NK-92 (cell line): ENCODE results near the gene ANAPC7.
"Not testable (repeated sequence)": the region's sequence is repeated elsewhere in the genome, so short reads cannot be mapped to it uniquely, and the experiment has no call there.

Source experiments
- DNase-seq: peaks from one replicate; lab custom pipeline; 2025; ENCODE audit not compliant: unreplicated experiment; lab: John Stamatoyannopoulos, UW

The ANAPC7 gene

DNA sequence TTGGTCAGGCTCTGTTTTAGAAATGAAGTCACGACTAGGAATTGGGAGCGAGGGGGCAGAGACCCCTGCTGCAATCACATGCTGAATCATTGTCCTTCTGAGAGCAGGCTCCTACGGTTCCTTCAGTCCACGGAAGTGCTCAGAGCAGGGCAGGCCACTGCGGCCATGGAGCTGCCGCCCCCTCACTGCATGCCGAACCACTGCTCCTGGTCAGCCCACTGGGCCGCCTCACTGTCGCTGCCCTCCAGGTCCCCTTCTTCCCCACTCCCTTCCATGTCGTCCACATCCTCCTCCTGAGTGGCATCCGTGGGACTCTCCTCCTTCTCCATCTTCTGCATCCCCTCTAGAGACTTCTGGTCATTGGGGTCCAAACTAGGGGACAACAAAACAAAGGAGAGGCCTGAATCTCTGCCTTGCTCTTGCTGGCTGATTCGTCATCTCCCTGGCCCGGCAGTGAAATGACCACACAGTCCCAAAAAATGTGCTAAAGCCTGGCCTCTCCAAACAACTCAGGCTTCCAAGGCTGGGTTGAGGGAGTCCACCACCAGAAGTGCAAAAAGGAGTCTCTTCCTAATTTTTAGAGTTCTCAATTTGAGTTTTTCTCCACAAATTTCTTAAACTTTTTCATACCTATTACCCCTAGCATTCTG lies 29.4 kb downstream of the ANAPC7 start:
- DNase-seq: no peak

DNA sequence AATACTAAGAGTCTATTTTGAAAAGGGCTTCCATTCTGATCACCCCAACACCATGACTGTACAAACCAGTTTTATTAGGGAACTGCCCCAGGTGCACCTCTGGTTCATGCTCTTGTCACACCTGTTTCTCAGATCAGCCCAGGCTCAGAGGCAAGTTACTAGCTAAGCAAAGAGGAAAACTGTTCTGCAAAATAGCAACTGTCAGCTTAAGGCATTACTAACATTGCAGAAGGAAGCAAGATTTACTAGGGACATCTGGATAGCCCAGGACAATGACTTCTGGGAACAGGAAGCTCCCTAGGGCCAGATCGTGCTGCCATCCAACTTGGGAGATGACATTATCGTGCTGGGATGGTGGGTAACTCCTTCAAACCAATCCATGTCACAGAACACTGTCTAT lies 30.1 kb downstream of the ANAPC7 start:
- DNase-seq: no peak

DNA sequence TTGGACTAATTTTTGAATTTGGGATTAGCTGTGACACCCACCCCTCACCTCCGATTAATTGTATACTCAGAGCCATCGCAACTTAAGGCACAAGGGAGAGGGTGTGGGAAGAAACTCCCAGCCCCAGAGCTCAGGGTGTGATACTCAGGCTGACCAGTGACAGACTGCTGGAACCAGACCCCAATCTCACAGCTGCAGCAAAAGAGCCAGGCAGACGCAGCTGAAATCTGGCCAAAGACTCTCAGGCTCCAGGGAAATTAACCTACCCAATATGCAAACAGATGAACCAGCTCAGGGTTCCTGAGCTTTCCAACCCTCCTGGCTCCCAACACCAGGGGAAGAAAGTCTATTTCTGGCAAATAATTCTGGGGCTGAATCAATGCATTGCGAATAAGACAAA lies 30.5 kb downstream of the ANAPC7 start:
- DNase-seq: no peak

DNA sequence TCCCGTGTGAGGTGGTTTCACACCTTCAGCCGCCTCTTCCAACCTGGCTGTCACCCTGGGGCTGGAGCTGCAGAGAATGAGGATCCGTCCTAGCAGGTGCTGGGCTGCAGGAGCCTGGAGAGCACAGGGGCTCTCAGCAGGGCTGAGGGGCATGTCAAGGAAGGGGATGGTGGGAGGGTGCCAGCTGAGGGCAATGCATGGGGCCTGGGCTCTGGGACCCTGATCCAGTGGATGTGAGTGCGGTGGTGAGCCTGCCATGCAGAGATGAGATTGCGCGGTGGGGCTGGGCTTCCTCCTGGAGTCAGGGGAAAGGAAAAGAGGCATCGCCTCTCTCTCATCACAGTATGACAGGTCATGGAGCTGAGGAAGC lies 31.5 kb downstream of the ANAPC7 start:
- DNase-seq: no peak

DNA sequence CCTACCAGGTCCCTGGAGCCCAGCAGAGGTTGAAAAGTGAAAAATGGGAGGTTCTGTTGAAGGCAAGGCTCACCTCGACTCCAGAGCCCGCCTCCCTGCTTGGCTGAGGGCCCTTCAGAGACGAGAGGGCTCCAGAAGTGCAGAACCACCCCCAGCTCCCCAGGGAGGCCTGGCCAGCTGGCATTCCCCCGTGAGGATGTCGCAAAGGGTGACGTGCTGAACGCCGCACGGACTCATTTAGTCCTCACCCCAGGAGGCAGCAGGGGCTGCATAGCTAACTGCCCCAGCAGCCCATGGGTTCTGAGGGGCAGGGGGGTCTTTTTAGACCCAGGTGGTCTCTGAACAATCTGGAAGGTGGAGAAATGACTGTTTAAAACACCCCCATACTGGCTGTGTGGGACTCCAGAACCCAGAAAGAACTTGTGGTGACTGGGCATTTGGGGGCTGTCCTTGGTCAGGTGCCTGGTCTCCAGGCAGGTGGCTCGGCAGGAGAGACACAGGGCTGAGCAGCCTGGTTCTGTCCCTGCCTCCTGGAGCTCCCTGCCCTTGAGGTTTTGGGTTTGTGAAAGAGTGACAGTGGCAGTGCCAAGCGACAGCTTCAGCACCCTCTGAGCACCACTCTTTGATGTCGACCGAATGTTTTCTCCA lies 32.0 kb downstream of the ANAPC7 start:
- DNase-seq: no peak

DNA sequence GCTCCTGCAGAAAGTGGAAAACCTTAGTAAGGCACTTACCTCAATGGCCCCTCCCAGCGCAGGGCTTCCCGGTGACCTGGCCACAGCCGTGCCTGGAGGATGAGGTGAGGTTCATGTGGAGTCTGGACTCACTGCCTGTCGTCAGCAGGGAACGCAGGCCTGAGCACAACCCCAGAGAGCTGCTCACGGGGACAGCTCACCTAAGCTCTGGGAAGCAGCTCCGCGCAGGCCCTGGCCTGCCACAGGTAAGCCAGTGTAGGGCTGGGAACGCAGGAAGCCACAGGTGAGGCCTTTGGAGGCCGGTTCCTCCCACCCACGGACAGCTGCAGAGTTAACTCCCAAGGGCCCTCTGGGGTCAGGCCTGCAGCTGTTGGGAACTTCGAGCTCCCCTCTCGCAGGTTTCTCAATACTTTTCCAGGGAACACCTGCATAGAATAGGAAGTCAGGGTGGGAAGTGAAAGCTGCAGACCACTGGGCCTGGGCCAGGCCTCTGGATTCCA lies 32.7 kb downstream of the ANAPC7 start:
- no peak for DNase-seq

DNA sequence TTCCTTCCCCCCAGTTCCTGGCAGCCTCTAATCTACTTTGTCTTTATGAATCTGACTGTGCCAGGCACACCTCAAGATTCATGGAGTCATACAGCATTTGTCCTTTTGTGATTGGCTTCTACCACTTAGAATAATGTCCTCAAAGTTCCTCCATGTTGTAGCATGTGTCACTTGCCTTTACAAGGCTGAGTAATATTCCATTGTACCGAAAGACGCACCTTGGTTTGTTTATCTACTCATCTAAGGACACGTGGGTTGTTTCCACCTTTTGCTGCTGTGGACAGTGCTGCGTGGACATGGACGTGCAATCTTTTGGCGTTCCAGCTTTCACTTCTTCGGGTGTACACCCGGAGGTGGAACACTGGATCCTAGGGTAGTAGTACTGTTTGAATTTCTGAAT lies 33.5 kb downstream of the ANAPC7 start:
- DNase-seq: no peak

DNA sequence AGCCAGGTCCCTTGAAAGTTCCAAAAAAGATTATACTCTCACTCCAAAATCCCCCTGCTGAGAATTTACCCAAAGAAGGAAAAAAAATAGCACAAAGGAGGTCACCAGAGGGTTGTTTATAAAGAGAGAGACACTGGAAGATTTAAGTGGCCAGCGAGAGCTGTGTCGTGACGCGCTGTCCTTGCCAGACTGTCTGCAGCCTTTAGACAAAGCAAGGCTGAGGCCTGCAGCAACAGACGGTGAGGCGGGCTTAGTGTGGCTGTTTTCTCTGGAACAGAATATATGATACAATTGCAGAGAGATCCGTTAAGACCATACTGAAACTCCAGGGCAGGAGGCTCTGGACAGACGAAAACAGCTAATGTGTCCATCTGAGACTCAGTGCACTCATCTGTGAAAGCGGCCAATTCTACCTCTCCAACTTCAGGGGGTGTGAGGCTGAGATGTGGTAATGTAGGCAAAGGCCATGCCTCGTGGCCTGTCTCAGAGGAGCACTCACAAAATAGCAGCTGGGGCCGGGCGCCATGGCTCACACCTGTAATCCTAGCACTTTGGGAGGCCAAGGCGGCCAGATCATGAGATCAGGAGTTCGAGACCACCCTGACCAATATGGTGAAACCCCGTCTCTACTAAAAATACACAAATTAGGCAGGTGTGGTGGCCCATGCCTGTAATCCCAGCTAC lies 36.2 kb downstream of the ANAPC7 start:
- DNase-seq: no peak

DNA sequence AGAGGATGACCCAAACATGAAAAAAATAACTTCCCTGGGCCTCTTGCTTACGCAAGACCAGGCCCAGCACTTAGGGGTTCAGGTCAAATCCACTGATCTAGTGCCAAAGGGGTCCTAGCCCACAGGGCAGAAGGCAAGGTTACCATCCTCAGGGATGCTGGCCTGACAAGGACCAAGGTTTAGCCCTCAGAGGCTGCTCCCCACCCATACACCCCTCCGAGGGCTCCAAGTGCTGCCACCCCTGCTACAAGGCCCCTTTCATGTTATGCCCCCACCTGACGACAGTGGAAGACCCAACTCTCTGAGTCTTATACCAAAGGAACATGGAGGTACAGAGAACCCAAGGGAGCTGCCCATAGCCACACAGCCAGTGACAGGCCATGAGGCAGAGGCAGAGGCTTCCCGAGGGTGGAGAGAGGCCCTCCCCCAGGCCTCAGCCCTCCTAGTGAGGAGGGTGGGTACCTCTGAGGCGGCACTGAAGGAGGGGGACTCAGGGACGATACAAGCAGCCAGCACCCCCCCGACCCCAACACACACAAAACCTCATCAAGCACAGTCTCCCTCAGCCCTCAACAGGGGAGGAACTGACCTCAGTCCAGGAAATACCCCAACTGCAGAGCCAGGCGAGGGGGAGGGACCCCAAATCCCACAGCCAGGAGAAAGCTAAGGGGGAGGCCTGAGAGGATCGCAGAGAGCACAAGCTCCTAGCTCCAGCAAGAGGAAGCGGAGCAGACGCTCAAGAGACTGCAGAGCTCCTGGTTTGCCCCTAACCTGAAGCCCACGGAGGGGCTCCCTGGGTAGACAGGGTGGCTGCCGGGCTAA lies 37.0 kb downstream of the ANAPC7 start:
- no peak for DNase-seq

DNA sequence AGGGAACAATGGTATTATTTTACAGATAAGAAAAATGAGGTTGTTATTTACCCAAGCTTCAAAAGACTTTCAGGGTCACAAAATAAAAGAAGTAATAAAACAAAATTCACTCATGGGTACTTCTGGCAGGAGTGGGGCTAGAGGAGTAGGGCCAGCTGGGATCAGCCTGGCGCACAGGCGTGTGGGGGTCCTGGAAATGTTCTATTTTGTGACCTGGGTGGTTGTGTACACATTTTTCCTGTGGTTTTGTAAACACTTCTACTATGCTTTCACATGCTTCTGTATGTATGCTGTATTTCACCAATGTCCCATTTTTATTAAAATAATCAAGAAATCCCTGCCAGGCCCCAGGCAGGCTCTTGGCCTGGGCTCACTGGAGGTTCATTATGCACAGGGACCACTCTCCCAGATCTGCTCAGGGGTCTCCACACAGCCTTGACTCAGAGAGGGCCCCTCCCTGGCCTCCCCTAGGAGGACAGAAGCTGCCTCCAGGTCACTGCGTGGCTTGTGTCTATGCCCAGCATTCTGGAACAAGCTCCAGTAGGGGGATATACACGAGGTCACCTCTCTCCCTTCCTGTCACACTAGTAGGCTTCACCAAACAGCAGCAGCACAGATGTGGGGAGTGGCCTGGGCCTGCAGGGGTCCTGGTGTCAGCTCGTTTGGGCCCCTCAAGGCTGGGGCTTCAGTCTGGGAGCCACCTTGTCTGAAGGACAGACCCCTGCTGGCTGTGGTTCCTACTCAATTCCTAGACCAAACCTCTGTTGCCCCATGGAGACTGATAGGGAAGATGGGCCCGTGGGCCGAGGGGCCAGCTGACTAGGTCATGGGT lies 37.8 kb downstream of the ANAPC7 start:
- no peak for DNase-seq

DNA sequence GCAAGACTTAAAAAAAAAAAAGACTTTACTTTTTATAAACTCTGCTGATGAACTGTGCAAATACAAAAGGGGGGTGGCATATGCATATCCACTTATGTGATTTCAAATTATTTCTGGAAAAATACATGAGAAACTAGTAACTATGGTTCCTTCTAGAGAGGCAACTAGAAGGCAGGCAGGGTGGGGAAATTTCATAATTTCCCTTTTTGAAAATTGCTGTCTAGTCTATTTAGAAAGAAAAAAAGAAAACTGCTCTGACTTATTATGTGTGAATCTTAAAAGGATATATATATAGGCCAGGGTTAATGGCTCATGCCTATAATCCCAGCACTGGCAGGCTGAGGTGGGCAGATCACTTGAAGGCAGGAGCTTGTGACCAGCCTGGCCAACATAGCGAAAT lies 42.3 kb downstream of the ANAPC7 start:
- DNase-seq: no peak

DNA sequence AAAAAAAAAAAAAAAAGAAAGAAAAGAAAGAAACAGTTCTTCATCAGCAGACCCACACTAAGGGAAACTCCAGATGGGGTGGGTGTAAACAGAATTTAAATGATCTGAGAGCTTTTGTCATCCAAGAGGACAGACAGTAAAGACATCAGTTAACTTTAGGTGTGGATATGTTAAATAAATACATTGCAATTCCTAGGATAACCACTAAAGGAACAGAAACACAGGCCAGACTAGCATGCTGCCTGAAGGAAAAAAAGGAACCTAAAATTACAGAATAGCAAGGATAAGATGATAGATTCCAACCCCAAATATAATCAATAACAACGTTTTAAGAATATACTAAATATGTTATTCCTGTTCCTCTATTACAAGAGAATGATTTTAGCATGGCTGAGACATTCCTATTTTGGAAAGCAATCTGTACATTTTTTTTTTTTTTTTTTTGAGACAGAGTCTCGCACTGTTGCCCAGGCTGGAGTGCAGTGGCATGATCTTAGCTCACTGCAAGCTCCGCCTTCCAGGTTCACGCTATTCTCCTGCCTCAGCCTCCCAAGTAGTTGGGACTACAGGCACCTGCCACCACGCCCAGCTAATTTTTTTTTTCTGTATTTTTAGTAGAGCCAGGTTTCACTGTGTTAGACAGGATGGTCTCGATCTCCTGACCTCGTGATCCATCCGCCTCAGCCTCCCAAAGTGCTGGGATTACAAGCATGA lies 45.0 kb downstream of the ANAPC7 start:
- not testable (repeated sequence) for DNase-seq

DNA sequence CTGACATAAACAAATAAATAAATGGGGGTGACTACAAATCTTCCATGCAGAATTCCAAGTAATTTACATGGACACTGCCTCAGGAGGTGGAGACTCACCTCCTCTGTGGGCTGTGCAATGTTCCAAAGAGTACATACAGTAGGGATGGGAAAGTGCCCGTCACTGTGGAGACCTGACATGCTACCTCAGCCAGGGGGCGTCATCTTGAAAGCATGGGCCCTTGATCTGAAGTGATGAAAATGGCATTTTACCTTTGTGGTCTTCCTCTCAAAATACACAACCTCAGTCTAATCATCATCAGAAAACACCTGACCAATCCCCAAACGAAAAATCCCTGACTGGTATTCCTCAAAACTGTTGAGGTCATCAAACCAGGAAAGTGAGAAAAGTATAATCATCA lies 48.4 kb downstream of the ANAPC7 start:
- no peak for DNase-seq

DNA sequence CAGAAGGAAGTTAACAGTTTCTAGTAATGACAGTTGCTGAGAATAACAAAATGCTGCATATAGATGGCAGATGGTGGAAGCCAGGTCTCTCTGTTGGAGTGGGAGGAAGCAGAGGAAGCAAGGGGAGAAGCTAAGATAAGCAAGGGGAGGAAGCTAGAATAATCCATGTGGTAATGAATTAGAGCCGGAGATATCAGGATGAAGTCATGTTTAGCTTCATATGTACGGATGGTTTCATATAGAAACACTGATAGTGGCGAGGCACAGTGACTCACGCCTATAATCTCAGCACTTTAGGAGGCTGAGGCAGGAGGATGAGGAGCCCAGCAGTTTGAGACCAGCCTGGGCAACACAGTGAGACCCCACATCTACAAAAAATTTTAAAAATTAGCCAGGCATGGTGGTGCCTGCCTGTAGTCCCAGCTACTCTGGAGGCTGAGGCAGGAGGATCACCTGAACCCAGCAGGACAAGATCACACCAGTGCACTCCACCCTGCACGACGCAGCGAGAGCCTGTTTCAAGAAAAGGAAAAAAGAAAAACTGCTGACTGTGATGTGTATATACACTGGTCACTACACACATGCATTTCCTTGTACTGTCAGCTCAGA lies 49.2 kb downstream of the ANAPC7 start:
- no peak for DNase-seq

DNA sequence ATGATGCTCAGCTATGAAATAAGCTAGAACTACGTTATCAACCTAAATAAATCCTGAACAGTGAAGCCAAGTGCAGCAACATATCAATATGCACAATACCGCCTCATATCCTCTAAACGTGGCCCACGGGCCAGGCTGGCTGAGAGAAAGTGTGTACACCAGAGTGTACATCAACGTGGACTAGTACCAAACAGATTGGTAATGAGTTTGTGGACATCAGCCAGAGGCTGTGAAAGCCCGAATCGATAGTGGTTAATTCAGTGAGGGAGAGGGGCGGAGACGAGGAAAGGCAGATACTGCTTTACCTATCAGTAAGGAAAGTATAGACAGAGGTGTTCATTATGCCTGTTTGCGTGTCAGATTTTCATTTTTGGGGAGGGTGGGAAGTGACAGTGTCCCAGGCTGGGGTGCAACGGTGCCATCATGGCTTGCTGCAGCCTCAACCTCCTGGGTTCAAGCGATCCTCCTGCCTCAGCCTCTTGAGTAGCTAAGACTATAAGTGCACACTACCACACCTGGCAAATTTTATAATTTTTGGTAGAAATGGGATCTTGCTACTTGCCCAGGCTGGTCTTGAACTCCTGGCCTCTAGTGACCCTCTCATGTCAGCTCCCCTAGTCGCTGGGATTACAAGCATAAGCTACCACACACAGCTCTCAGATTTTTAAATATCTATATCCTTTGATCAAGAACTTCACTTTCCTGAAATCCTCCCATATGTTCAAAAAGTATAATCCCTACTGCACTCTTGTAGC lies 50.1 kb downstream of the ANAPC7 start:
- DNase-seq: no peak

DNA sequence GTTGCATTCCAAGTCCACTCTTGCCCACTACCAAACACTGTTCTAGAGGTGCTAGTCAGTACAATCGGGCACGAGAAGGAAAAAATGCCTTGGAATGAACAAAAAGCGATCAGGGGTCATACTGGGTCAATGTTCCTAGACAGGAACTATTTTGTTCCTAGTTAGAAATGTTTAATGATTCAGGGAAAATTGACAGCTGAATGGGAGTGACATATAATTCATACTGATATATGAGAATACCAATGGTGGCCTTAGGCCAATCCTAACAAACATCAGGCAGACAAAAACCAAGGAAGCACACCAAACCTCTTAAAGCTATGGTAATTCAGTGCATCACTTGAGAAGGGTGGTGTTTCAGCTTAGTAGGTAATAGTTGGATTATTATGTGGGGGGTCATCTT lies 51.1 kb downstream of the ANAPC7 start:
- no peak for DNase-seq

DNA sequence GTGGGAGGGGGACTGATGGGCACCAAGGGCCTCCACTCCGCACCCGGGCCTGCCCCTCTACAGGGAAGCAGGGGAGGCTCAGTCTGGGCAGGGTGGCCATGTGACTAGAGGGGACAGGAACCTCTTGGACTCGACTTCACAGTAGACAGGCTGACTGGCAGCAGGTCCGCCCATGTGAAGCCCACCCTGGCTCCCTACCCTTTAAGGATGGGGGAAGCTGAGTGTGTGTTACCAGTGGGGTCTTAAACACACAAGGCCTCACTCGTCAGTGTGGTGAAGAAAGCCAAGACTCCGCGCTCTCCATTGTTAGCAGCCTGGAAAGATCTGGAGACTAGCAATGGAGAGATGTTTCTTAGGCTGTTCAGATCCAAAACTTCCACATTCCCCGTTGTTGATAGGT lies 52.4 kb downstream of the ANAPC7 start:
- no peak for DNase-seq

DNA sequence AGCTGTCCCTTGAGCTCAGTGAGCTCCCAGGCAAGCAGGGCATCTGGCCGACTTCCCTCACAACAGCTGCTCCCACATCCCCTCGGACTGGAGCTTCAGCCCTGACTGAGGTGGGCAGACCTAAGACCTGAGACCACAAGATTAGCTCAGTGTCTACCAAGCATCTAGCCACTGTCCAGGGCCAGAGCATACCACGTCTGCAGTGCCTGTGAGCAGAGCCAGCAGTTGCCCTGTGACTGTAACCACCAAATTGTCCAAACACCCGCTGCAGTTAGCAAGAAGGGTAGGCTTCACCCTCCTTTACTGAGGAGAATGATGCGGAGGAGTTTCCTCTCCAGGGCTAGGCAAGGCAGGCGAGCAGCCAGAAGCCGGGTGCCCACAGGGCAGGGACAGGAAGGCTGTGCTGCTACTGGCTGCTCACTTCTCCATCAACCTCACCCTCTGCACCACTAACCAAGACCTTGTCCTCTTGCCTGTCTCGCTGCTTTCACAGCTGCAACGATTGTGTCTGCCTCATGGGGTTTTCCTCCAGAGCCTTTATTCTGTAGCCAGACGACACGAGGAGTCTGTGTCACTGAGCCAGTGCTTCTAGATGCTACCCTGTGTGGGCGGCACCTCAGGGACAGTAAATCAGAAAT lies 53.9 kb downstream of the ANAPC7 start:
- DNase-seq: no peak
